Sigmoid colon (tissue), 7 donors: ENCODE data around the gene PHC3. TPM values are rescaled to one million over a fixed set of nuclear protein-coding genes. Genes with fewer than 3 reads are reported as not detected.

Experiments used
- DNase-seq: peaks from one replicate; pipeline ENCODE4 v3.0.0-alpha.2; 2019
- H3K27ac ChIP-seq, 4 donors: fragments of 200-600 bp; sonication (generic); one replicate each; pipeline ENCODE4 v1.5.1; 2016 to 2019; ENCODE audit warnings: mild to moderate bottlenecking in 1 of 4
- H3K27me3 ChIP-seq, 3 donors: fragments of 200-600 bp; sonication (generic); one replicate each; pipeline ENCODE4 v1.5.1; 2019; ENCODE audit warnings: mild to moderate bottlenecking in 1 of 3
- H3K36me3 ChIP-seq, 4 donors: fragments of 200-600 bp; sonication (generic); one replicate each; pipeline ENCODE4 v1.5.1; 2016 to 2019
- H3K4me1 ChIP-seq, 4 donors: fragments of 200-600 bp; sonication (generic); one replicate each; pipeline ENCODE4 v1.5.1; 2017 to 2019
- H3K4me3 ChIP-seq, 4 donors: fragments of 200-600 bp; sonication (generic); one replicate each; pipeline ENCODE4 v1.5.1; 2017 to 2019; ENCODE audit warnings: mild to moderate bottlenecking in 2 of 4, moderate library complexity in 1 of 4
- H3K9me3 ChIP-seq, 4 donors: fragments of 200-600 bp in 3 of 4; sonication (generic) in 3 of 4; one replicate each; pipeline versions ENCODE4 v1.5.1 to v1.6.1; 2013 to 2019
- CTCF ChIP-seq, 4 experiments: fragments of 450-650 bp in 3 of 4; fragments of 200-600 bp in 1 of 4; IDR thresholded peaks; one replicate each; pipeline ENCODE4 v1.5.1; 2016 to 2019; ENCODE audit warnings: antibody characterized with exemption in 4 of 4, mild to moderate bottlenecking in 3 of 4, moderate library complexity in 2 of 4
- EP300 ChIP-seq, 4 donors: sonication (generic); formaldehyde crosslinking; IDR thresholded peaks; one replicate each; pipeline ENCODE4 v1.6.1; 2017; ENCODE audit warnings: antibody characterized with exemption in 4 of 4
- POLR2A ChIP-seq, 2 donors: fragments of 450-650 bp; IDR thresholded peaks; one replicate each; pipeline ENCODE4 v1.6.1; 2016; ENCODE audit warnings: antibody characterized with exemption in 2 of 2, mild to moderate bottlenecking in 2 of 2, moderate library complexity in 2 of 2
- POLR2AphosphoS5 ChIP-seq, 4 donors: sonication (generic); formaldehyde crosslinking; IDR thresholded peaks; one replicate each; pipeline ENCODE4 v1.6.1; 2017; ENCODE audit warnings: antibody characterized with exemption in 4 of 4
- WGBS, 2 donors: extraction: QIAGEN DNeasy Blood & Tissue Kit; methylation state at CpG; one replicate each; pipeline ENCODE4 v1.1.7; 2013; 5-methylcytosine and 5-hydroxymethylcytosine counted together
- intact Hi-C: fragments of 100-400 bp; cut with DNase I; formaldehyde crosslinking; loops from one replicate; pipeline ENCODE4 v1.15.1; 2023
- polyA plus RNA-seq, 3 donors: library from polyadenylated mRNA; stranded (reverse); fragments of 200-250 nt; gene quantifications; one replicate each; pipeline ENCODE4 v1.2.3, GENCODE V29; 2013
- total RNA-seq, 4 donors: library from RNA; depleted of rRNA; stranded (reverse); fragments of >200 nt; gene quantifications; one replicate each; pipeline ENCODE4 v1.1.0, GENCODE V29; 2016
- donor health status: healthy with polysubstance abuse.
- donor health status: Bipolar disorder and iron deficiency.
- donor health status: healthy.

PHC3 gene
- total and polyA plus RNA-seq, 7 donors: 3.0 to 85.9 (median 56.4) TPM

DNA sequence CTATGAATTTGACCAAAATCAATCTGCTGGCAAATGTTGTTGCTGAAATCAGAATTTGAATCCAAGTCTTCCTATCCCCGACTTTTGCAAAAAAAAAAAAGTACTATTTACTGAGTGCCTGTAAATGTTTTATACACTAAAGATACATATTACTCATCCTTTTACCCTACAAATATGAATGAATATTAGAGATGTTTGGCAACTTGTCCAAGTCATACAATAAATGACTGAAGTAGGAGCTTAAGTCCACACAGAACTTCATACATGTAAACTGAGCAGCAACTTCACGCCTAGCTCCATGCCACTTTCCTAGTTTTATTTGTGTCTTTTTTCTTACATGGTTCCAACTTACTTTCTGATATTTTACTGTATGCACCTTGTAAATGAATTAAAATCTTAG lies 39.2 kb downstream of the PHC3 start:
- TF ChIP-seq POLR2AphosphoS5 (IDR thresholded peaks at IDR 0.05): no peak
- no peak for TF ChIP-seq POLR2A (IDR thresholded peaks at IDR 0.05)
- no peak for TF ChIP-seq CTCF (IDR thresholded peaks at IDR 0.05)
- TF ChIP-seq EP300 (IDR thresholded peaks at IDR 0.05): no peak
- no peaks in the 10 kb centered on the region for H3K9me3 ChIP-seq
- intact Hi-C loops: no loop called here
- H3K27ac ChIP-seq: no peak overlapping the region
- WGBS, 2 donors: 85 to 94% methylated on average over 2 of the region's 2 CpGs
- no peak for DNase-seq
- no peak overlapping the region for H3K4me3 ChIP-seq
- H3K36me3 ChIP-seq: peaks cover 0 to 36% (median 3%) of the 10 kb centered on the region in 4 donors
- H3K4me1 ChIP-seq: no peaks in the 10 kb centered on the region
- H3K27me3 ChIP-seq: no peaks in the 10 kb centered on the region

- intact Hi-C loops: no loop called here
- no peak for TF ChIP-seq CTCF (IDR thresholded peaks at IDR 0.05)
- TF ChIP-seq EP300 (IDR thresholded peaks at IDR 0.05): no peak
- TF ChIP-seq POLR2A (IDR thresholded peaks at IDR 0.05): no peak
- TF ChIP-seq POLR2AphosphoS5 (IDR thresholded peaks at IDR 0.05): no peak
Observed at GRCh38 chr3:170137986-170138385, 43.5 kb downstream of the PHC3 start.

DNA sequence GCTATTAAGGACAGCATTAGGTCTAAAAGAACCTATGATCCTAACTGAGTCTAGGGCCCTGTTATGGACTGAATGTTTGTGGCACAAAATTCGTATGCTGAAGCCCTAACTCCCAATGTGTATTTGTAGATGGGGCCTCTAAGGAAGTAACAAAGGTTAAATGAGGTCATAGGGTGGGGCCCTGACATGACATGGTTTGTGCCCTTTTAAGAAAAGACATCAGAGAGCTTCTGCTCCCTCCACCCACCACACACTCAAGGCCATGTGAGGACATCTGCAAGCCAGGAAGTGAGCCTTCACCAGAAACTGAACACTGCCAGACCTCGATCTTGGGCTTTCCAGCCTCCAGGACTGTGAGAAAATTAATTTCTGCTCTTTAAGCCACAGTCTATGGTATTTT lies 49.2 kb downstream of the PHC3 start:
- H3K36me3 ChIP-seq: peaks cover 9 to 76% (median 26%) of the 10 kb centered on the region in 4 donors
- 74 to 76% methylated on average over 2 of the region's 2 CpGs for WGBS, 2 donors
- no peak for TF ChIP-seq CTCF (IDR thresholded peaks at IDR 0.05)
- TF ChIP-seq POLR2AphosphoS5 (IDR thresholded peaks at IDR 0.05): no peak
- TF ChIP-seq EP300 (IDR thresholded peaks at IDR 0.05): no peak

More at GRCh38 chr3:170137986-170138385, 43.5 kb downstream of the PHC3 start:
- H3K4me3 ChIP-seq: no peak overlapping the region
- H3K9me3 ChIP-seq: no peaks in the 10 kb centered on the region
- DNase-seq: no peak
- 94 to 95% methylated on average over 5 of the region's 5 CpGs for WGBS, 2 donors
- H3K27me3 ChIP-seq: no peaks in the 10 kb centered on the region
- H3K27ac ChIP-seq: no peak overlapping the region
- H3K4me1 ChIP-seq: no peaks in the 10 kb centered on the region
- peaks cover 0 to 41% (median 7%) of the 10 kb centered on the region in 4 donors for H3K36me3 ChIP-seq

GRCh38 chr3:170130532-170130931 lies 51.0 kb downstream of the PHC3 start:
- intact Hi-C loops: no loop called here
- no peak for DNase-seq
- Histone ChIP-seq H3K4me1 (peaks cover 0 to 3% (median 0%) of the 10 kb centered on the region in 4 donors), H3K4me3 (no peak overlapping the region), H3K36me3 (peaks cover 9 to 74% (median 25%) of the 10 kb centered on the region in 4 donors), H3K27me3 (no peaks in the 10 kb centered on the region), H3K27ac (no peak overlapping the region), H3K9me3 (peaks cover 0 to 4% (median 0%) of the 10 kb centered on the region in 4 donors)
- TF ChIP-seq CTCF (IDR thresholded peaks at IDR 0.05) (no peak), POLR2A (IDR thresholded peaks at IDR 0.05) (no peak), EP300 (IDR thresholded peaks at IDR 0.05) (no peak), POLR2AphosphoS5 (IDR thresholded peaks at IDR 0.05) (no peak)

More for the DNA sequence above, 49.2 kb downstream of the PHC3 start:
- H3K4me1 ChIP-seq: peaks cover 0 to 3% (median 0%) of the 10 kb centered on the region in 4 donors
- intact Hi-C loops: no loop called here
- H3K9me3 ChIP-seq: peaks cover 0 to 4% (median 0%) of the 10 kb centered on the region in 4 donors
- H3K27ac ChIP-seq: no peak overlapping the region
- no peaks in the 10 kb centered on the region for H3K27me3 ChIP-seq
- no peak for DNase-seq
- H3K4me3 ChIP-seq: no peak overlapping the region

- Histone ChIP-seq H3K36me3 (peaks cover 9 to 58% (median 21%) of the 10 kb centered on the region in 4 donors), H3K27me3 (no peaks in the 10 kb centered on the region), H3K4me1 (peaks cover 0 to 3% (median 0%) of the 10 kb centered on the region in 4 donors), H3K27ac (no peak overlapping the region), H3K9me3 (peaks cover 0 to 4% (median 0%) of the 10 kb centered on the region in 4 donors), H3K4me3 (no peak overlapping the region)
- TF ChIP-seq POLR2A (IDR thresholded peaks at IDR 0.05): no peak
- intact Hi-C loops: no loop called here
- no peak for DNase-seq
- WGBS, 2 donors: 90 to 92% methylated on average over 1 of the region's 1 CpG
Observed at GRCh38 chr3:170128977-170129431, 52.5 kb downstream of the PHC3 start.
